H1 (cell line): ENCODE results near the gene INPP5A.

Experiments used
- ASH2L ChIP-seq: fragments of 200-600, 300-600 bp; sonication (generic); IDR thresholded peaks from one replicate; pipeline ENCODE4 v1.7.1; 2017; ENCODE audit warnings: low read length
- CBX5 ChIP-seq: fragments of 300-800, 300-1000 bp; sonication (generic); IDR thresholded peaks from 2 replicates; pipeline ENCODE4 v1.7.1; 2016; ENCODE audit warnings: antibody characterized with exemption, low read length, low read depth
- EZH2 ChIP-seq: fragments of 200-600 bp; sonication (generic); IDR thresholded peaks from 2 replicates; pipeline ENCODE4 v1.7.1; 2012; ENCODE audit warnings: low read depth, mild to moderate bottlenecking, moderate library complexity, low read length, inconsistent platforms; ENCODE audit not compliant: severe bottlenecking
- JUN ChIP-seq: IDR thresholded peaks from 2 replicates; pipeline ENCODE4 v1.6.1; 2011; ENCODE audit warnings: low read depth, mild to moderate bottlenecking, improper control_type of control experiment, low read length
- JUND ChIP-seq: IDR thresholded peaks from 2 replicates; pipeline ENCODE4 v1.6.1; 2011; ENCODE audit warnings: mild to moderate bottlenecking, improper control_type of control experiment, low read length
- POLR2A ChIP-seq, 2 experiments: IDR thresholded peaks; 1 replicate in 1 of 2; 2 replicates in 1 of 2; pipeline ENCODE4 v1.6.1; 2011; ENCODE audit warnings: low read depth in 2 of 2, low read length in 2 of 2, mild to moderate bottlenecking in 2 of 2; ENCODE audit errors: control extremely low read depth in 1 of 2
- RFX5 ChIP-seq: IDR thresholded peaks from 2 replicates; pipeline ENCODE4 v1.6.1; 2011; ENCODE audit warnings: low read depth, low read length, improper control_type of control experiment, borderline replicate concordance
- SP1 ChIP-seq: IDR thresholded peaks from 2 replicates; pipeline ENCODE4 v1.6.1; 2011; ENCODE audit warnings: low read depth, low read length
- SRF ChIP-seq: IDR thresholded peaks from 2 replicates; pipeline ENCODE4 v1.6.1; 2011; ENCODE audit warnings: mild to moderate bottlenecking, low read depth, low read length, moderate library complexity
- TF ChIP-seq, protein P1 (sequence below), 3 experiments: IDR thresholded peaks; 1 replicate in 2 of 3; 2 replicates in 1 of 3; pipeline versions ENCODE4 v1.5.1 to v1.6.1; 2011; ENCODE audit warnings: low read length in 3 of 3, mild to moderate bottlenecking in 3 of 3, inconsistent platforms in 2 of 3, low read depth in 1 of 3, moderate library complexity in 1 of 3; ENCODE audit not compliant: insufficient read depth in 1 of 3; ENCODE audit errors: control extremely low read depth in 1 of 3

DNA sequence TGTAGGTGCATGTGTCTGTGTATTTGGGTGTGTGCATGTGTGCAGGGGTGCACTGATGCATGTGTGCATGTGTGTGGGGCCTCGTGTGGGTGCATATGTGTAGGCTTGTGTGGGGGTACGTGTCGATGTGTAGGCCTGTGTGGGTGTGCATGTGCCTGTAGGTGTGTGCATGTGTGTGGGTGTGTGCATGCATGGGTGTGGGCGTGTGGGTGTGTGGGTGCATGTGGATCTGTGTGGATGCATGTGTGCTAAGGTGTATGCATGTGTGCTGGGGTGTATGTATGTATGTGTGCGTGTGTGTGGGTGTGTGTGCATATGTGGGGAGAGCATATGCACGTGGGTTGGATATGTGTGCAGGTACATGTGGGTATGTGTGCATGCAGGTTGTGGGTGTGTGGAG lies 175.2 kb downstream of the INPP5A start:
- no peak for TF ChIP-seq JUN
- TF ChIP-seq EZH2: no peak
- TF ChIP-seq POLR2A (IDR thresholded peaks at IDR 0.05; ENCODE audit: control extremely low read depth in 1 of 2, low read depth in 2 of 2, low read length in 2 of 2): no peak
- TF ChIP-seq, protein P1, sequence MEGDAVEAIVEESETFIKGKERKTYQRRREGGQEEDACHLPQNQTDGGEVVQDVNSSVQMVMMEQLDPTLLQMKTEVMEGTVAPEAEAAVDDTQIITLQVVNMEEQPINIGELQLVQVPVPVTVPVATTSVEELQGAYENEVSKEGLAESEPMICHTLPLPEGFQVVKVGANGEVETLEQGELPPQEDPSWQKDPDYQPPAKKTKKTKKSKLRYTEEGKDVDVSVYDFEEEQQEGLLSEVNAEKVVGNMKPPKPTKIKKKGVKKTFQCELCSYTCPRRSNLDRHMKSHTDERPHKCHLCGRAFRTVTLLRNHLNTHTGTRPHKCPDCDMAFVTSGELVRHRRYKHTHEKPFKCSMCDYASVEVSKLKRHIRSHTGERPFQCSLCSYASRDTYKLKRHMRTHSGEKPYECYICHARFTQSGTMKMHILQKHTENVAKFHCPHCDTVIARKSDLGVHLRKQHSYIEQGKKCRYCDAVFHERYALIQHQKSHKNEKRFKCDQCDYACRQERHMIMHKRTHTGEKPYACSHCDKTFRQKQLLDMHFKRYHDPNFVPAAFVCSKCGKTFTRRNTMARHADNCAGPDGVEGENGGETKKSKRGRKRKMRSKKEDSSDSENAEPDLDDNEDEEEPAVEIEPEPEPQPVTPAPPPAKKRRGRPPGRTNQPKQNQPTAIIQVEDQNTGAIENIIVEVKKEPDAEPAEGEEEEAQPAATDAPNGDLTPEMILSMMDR (IDR thresholded peaks at IDR 0.05; ENCODE audit: control extremely low read depth in 1 of 3, insufficient read depth in 1 of 3, low read depth in 1 of 3, low read length in 3 of 3): no peak
- no peak for TF ChIP-seq RFX5
- no peak for TF ChIP-seq SRF
- no peak for TF ChIP-seq ASH2L
- no peak for TF ChIP-seq SP1
- TF ChIP-seq CBX5: no peak
- no peak for TF ChIP-seq JUND
